PFSK-1 (cell line): Measurements from ENCODE around the gene RBMS3.

Experiments
- FOXP2 ChIP-seq: optimal IDR thresholded peaks from 2 replicates; pipeline ENCODE3; 2011; ENCODE audit warnings: borderline replicate concordance, control low read depth, inconsistent platforms; ENCODE audit not compliant: insufficient read depth; ENCODE audit errors: extremely low read length, extremely low read depth
- POLR2AphosphoS5 ChIP-seq: IDR thresholded peaks from 2 replicates; pipeline ENCODE4 v1.6.1; 2012; ENCODE audit warnings: low read depth, mild to moderate bottlenecking, control low read depth, low read length, moderate library complexity
- SIN3A ChIP-seq: IDR thresholded peaks from 2 replicates; pipeline ENCODE4 v1.6.1; 2012; ENCODE audit warnings: mild to moderate bottlenecking, low read length, moderate library complexity, borderline replicate concordance; ENCODE audit not compliant: insufficient read depth
- TAF1 ChIP-seq: IDR thresholded peaks from 2 replicates; pipeline ENCODE4 v1.6.1; 2012; ENCODE audit warnings: low read length, control low read depth, borderline replicate concordance; ENCODE audit not compliant: insufficient read depth
- TF ChIP-seq, protein P1 (sequence below), 2 experiments: IDR thresholded peaks; 2 replicates each; pipeline versions ENCODE4 v1.6.1 to v1.8.0; 2011 to 2012; ENCODE audit warnings: low read depth in 2 of 2, low read length in 2 of 2, control low read depth in 1 of 2, inconsistent platforms in 1 of 2, mild to moderate bottlenecking in 1 of 2, moderate library complexity in 1 of 2; ENCODE audit not compliant: insufficient read depth in 1 of 2

Gene RBMS3

GRCh38 chr3:29415482-29416223 is 134.8 kb downstream of the RBMS3 start:
- no peak for TF ChIP-seq SIN3A
- no peak for TF ChIP-seq FOXP2
- TF ChIP-seq, protein P1, sequence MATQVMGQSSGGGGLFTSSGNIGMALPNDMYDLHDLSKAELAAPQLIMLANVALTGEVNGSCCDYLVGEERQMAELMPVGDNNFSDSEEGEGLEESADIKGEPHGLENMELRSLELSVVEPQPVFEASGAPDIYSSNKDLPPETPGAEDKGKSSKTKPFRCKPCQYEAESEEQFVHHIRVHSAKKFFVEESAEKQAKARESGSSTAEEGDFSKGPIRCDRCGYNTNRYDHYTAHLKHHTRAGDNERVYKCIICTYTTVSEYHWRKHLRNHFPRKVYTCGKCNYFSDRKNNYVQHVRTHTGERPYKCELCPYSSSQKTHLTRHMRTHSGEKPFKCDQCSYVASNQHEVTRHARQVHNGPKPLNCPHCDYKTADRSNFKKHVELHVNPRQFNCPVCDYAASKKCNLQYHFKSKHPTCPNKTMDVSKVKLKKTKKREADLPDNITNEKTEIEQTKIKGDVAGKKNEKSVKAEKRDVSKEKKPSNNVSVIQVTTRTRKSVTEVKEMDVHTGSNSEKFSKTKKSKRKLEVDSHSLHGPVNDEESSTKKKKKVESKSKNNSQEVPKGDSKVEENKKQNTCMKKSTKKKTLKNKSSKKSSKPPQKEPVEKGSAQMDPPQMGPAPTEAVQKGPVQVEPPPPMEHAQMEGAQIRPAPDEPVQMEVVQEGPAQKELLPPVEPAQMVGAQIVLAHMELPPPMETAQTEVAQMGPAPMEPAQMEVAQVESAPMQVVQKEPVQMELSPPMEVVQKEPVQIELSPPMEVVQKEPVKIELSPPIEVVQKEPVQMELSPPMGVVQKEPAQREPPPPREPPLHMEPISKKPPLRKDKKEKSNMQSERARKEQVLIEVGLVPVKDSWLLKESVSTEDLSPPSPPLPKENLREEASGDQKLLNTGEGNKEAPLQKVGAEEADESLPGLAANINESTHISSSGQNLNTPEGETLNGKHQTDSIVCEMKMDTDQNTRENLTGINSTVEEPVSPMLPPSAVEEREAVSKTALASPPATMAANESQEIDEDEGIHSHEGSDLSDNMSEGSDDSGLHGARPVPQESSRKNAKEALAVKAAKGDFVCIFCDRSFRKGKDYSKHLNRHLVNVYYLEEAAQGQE (IDR thresholded peaks at IDR 0.05; ENCODE audit: insufficient read depth in 1 of 2, low read depth in 2 of 2, low read length in 2 of 2), result no peak
- TF ChIP-seq TAF1, result no peak
- TF ChIP-seq POLR2AphosphoS5, result no peak

DNA sequence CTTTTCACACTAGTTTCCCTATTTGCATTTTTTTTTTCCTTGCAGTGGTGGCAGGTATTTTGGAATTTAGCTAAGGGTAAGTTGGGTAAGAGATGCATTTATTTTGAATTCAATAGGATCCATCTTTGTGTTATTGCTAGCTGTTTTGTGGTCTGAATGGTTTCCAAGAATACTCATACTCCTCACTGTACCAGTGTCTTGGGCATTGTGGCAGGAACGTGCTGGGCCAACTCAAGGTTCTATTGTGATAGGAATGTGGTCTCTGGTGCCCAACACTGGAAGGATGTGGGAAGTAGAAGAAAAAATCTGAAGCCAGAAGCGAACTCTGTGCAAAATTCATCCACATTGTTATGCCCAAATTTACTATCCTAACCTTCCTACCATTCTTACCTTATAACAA is 135.6 kb downstream of the RBMS3 start:
- TF ChIP-seq TAF1, result no peak

- TF ChIP-seq POLR2AphosphoS5 (no peak), TAF1 (no peak), SIN3A (no peak)
These were observed 139.2 kb downstream of the RBMS3 start for GRCh38 chr3:29420106-29420505.

DNA sequence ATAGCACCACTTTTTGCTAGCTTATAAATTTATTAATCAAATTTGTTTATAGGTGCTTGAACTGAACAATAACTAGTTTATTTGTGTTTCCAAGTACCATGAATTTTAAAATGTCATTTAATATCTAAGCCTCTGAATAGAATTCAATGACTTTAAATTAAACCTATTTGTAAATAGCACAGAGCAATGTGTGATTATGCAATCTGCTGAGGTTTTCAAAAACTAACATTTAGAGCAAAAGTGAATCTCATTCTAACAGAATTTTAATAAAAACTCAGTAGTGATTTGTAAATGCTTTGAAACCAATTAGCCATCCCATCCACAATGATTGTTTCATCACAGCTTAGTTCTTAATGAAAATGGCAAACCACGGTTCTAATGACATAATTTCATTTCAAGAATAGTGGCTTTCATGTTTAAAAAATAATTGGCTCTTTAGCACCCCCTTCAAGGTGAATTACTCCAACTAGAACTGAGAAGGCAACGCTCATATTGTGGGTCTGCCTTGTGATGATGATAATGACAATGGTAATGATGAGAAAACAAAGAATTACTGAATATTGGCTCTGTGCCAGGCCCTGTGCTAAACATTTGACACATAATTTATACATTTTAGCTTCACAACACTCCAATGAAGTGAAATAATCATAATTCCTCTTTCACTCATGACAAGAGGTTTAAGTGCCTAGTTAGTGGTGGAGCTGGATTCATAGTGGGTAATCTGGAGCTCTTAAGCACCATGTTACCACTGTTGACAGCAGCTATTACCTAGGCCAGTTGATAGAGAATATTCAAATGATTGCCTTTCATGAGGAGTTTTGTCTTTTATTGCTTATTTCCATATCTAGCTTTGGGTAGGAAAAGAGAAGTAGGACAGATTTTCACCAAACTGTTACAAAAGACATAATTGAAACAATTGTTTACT is 145.7 kb downstream of the RBMS3 start:
- TF ChIP-seq SIN3A (no peak), POLR2AphosphoS5 (no peak), FOXP2 (no peak), TAF1 (no peak)
- TF ChIP-seq, protein P1 (IDR thresholded peaks at IDR 0.05; ENCODE audit: insufficient read depth in 1 of 2, low read depth in 2 of 2, low read length in 2 of 2), result no peak

- TF ChIP-seq, protein P1 (IDR thresholded peaks at IDR 0.05; ENCODE audit: insufficient read depth in 1 of 2, low read depth in 2 of 2, low read length in 2 of 2), result no peak
- TF ChIP-seq TAF1 (no peak), SIN3A (no peak), FOXP2 (no peak), POLR2AphosphoS5 (no peak)
These were observed 146.6 kb downstream of the RBMS3 start for GRCh38 chr3:29427266-29428103.
